ENCODE results near the gene CBX4. TPM values are rescaled to one million over a fixed set of nuclear protein-coding genes. Genes with fewer than 3 reads are reported as not detected.

The CBX4 gene
- total RNA-seq, 2 donors from 2014 or later = 4.2 to 4.9 TPM

- H3K4me3 ChIP-seq (ENCODE audit: low read length) = no peak overlapping the region
- H3K36me3 ChIP-seq (ENCODE audit: control insufficient read depth, insufficient read depth, low read length) = no peaks in the 10 kb centered on the region
- Mint-ChIP-seq H3K9me3 (peaks cover 2% of the 10 kb centered on the region), H3K27me3 (ENCODE audit: insufficient read depth) (peaks cover 76% of the 10 kb centered on the region), H3K27ac (no peak overlapping the region), H3K4me3 (no peak overlapping the region), H3K36me3 (ENCODE audit: low read depth) (no peaks in the 10 kb centered on the region), H3K4me1 (peaks cover 3% of the 10 kb centered on the region)
- TF ChIP-seq, protein P1, sequence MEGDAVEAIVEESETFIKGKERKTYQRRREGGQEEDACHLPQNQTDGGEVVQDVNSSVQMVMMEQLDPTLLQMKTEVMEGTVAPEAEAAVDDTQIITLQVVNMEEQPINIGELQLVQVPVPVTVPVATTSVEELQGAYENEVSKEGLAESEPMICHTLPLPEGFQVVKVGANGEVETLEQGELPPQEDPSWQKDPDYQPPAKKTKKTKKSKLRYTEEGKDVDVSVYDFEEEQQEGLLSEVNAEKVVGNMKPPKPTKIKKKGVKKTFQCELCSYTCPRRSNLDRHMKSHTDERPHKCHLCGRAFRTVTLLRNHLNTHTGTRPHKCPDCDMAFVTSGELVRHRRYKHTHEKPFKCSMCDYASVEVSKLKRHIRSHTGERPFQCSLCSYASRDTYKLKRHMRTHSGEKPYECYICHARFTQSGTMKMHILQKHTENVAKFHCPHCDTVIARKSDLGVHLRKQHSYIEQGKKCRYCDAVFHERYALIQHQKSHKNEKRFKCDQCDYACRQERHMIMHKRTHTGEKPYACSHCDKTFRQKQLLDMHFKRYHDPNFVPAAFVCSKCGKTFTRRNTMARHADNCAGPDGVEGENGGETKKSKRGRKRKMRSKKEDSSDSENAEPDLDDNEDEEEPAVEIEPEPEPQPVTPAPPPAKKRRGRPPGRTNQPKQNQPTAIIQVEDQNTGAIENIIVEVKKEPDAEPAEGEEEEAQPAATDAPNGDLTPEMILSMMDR (conservative IDR thresholded peaks at IDR 0.05) = no peak
- no peak overlapping the region for H3K9ac ChIP-seq (ENCODE audit: extremely low read depth, low read length, poor library complexity, severe bottlenecking)
- no peaks in the 10 kb centered on the region for H3K9me3 ChIP-seq (ENCODE audit: control insufficient read depth, low read length)
- no peak for DNase-seq
- no peaks in the 10 kb centered on the region for H3K4me1 ChIP-seq (ENCODE audit: control insufficient read depth, insufficient read depth, low read length)
- 52 to 83% methylated on average over 5 to 6 of the region's 7 CpGs for WGBS, 2 experiments (ENCODE audit: insufficient coverage in 1 of 2, insufficient read length in 1 of 2)
- no peak overlapping the region for H3K27ac ChIP-seq (ENCODE audit: low read depth, low read length)
- peaks cover 75% of the 10 kb centered on the region for H3K27me3 ChIP-seq (ENCODE audit: control insufficient read depth, insufficient read depth, low read length, poor library complexity, severe bottlenecking)
These were observed 6.3 kb upstream of the CBX4 start for GRCh38 chr17:79845601-79845949.

DNA sequence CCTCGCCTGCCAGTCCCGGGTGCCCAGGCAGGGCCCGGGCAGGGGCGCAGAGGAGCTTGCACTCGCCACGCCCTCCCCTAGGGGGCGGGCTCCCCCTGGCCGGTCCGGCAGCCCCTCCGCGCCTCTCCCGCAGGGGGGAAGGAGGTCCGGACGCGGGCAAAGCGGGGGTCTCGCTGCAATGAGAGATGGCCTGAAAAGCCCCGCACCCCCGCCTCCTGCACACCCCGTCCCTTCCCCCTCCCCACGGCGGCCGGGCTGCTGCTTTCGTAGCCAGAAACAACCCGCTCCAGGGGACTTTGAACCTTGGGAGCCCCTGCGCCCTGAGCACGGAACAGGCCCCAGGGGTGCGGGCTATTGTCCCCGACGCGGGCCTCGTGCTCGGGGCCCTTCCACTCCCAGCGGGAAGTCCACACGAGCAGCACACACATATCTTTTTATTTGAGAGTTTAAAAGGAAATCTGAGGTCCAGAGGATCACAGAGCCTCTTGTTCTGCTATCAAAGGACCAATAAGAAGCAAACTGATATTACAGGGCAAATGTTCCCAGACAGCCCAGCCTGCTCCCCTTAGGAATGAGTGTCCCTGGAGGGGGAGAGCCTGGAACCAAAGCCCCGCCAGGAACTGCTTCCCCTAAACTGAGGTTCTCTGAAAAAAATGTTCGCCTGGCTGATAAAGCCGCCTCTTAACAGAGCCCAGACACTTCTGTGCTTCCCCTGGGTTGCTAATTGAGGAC, 5.8 kb upstream of the CBX4 start:
- Histone ChIP-seq H3K9me3 (ENCODE audit: control insufficient read depth, low read length) (no peaks in the 10 kb centered on the region), H3K4me1 (ENCODE audit: control insufficient read depth, insufficient read depth, low read length) (no peaks in the 10 kb centered on the region), H3K36me3 (ENCODE audit: control insufficient read depth, insufficient read depth, low read length) (no peaks in the 10 kb centered on the region), H3K4me3 (ENCODE audit: low read length) (no peak overlapping the region), H3K9ac (ENCODE audit: extremely low read depth, low read length, poor library complexity, severe bottlenecking) (no peak overlapping the region), H3K27ac (ENCODE audit: low read depth, low read length) (no peak overlapping the region), H3K27me3 (ENCODE audit: control insufficient read depth, insufficient read depth, low read length, poor library complexity, severe bottlenecking) (peaks cover 80% of the 10 kb centered on the region)
- TF ChIP-seq, protein P1 (conservative IDR thresholded peaks at IDR 0.05) = peak; percentile 93
- DNase-seq = peak; percentile 92
- Mint-ChIP-seq H3K27ac (no peak overlapping the region), H3K36me3 (ENCODE audit: low read depth) (no peaks in the 10 kb centered on the region), H3K4me3 (peak overlapping the region; percentile 28), H3K27me3 (ENCODE audit: insufficient read depth) (peaks cover 81% of the 10 kb centered on the region), H3K9me3 (peaks cover 5% of the 10 kb centered on the region), H3K4me1 (peaks cover 3% of the 10 kb centered on the region)
- 11 to 69% methylated on average over 5 to 38 of the region's 38 CpGs for WGBS, 2 experiments (ENCODE audit: insufficient coverage in 1 of 2, insufficient read length in 1 of 2)

- H3K27me3 ChIP-seq (ENCODE audit: control insufficient read depth, insufficient read depth, low read length, poor library complexity, severe bottlenecking) = peaks cover 85% of the 10 kb centered on the region
- peaks cover 84% of the 10 kb centered on the region for H3K27me3 Mint-ChIP-seq (ENCODE audit: insufficient read depth)
- peak overlapping the region; percentile 51 for H3K4me3 Mint-ChIP-seq
- TF ChIP-seq, protein P1 (conservative IDR thresholded peaks at IDR 0.05) = no peak
- no peak overlapping the region for H3K27ac ChIP-seq (ENCODE audit: low read depth, low read length)
- no peak overlapping the region for H3K27ac Mint-ChIP-seq
- H3K9ac ChIP-seq (ENCODE audit: extremely low read depth, low read length, poor library complexity, severe bottlenecking) = no peak overlapping the region
- H3K4me1 Mint-ChIP-seq = peaks cover 2% of the 10 kb centered on the region
- peak overlapping the region; percentile 74 for H3K4me3 ChIP-seq (ENCODE audit: low read length)
- 2% methylated on average over 20 to 76 of the region's 89 CpGs for WGBS, 2 experiments (ENCODE audit: insufficient coverage in 1 of 2, insufficient read length in 1 of 2)
- H3K4me1 ChIP-seq (ENCODE audit: control insufficient read depth, insufficient read depth, low read length) = no peaks in the 10 kb centered on the region
- peaks cover 8% of the 10 kb centered on the region for H3K9me3 Mint-ChIP-seq
- no peaks in the 10 kb centered on the region for H3K9me3 ChIP-seq (ENCODE audit: control insufficient read depth, low read length)
- H3K36me3 ChIP-seq (ENCODE audit: control insufficient read depth, insufficient read depth, low read length) = no peaks in the 10 kb centered on the region
- DNase-seq = peak; percentile 89
- H3K36me3 Mint-ChIP-seq (ENCODE audit: low read depth) = no peaks in the 10 kb centered on the region
These were observed 4.9 kb upstream of the CBX4 start for GRCh38 chr17:79843816-79844800.

All from endodermal cell (in vitro differentiated cells).